ENCODE data around the gene TMCO2.

Gene TMCO2

DNA sequence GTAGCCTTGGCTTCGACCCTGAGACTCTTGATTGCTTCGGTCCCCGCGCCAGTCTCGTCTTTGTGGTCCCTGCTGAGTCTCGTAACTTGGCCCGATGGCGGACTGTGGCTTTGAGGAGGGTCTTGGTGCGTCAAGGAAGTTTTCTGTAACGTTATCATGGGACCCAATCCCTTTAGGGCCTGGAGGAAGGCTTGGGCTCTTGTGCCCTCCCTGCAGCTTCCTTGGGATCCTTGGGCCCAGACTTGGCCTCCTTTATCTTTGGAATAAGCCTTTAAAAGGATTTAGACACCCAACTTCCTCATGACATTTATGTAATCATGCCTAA lies 10.7 kb downstream of the TMCO2 start:
- no peak for DNase-seq

DNA sequence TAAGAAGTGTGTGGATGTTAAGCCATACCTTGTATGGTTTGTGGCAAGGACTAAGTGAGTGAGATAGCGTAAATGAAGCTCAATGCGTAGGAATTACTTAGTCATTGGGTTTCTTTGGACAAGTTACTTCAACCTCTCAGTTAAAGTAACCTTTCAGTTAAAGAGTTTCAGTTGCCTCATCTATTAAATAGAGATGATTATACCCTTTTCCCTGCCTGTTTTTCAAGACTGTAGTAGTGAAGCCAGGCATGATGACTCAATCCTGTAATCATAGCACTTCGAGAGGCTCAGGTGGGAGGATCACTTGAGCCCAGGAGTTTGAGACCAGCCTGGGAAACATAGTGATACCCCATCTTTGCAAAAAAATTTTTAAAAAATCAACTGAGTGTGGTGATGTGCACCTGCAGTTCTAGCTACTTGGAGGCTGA lies 16.6 kb downstream of the TMCO2 start:
- DNase-seq = no peak

DNA sequence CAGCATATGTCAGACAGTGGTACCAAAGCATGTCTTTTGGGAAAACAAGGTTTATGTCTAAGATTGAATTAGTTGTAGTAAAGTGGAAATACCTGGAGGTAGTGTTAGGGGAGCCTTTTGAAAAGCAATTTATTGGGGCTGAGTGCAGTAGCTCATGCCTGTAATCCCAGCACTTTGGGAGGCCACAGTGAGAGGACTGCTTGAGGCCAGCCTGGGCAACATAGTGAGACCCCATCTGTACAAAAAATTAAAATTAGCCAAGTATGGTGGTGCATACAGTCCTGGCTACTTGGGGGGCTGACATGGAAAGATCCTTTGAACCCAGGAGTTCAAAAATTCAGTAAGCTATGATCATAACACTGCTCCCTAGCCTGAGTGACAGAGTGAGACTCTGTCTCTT lies 17.6 kb downstream of the TMCO2 start:
- no peak for DNase-seq

DNA sequence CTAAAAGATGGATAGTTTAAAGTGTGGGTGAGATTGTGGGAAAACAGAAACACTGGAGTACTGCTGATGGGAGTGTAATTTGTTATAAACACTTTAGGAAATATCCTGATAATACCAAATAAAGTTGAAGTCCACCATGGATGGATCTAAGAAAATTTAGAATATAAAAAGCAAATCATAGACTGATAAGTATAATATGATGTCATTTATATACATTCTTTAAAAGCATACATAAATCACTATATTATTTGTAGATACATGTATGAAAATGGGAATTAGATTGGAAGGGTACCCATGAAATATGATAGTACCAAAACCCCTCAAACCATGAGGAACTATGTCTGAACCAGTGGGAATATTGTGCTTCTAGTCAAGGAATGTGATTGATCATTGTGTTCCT lies 18.2 kb downstream of the TMCO2 start:
- no peak for DNase-seq

DNA sequence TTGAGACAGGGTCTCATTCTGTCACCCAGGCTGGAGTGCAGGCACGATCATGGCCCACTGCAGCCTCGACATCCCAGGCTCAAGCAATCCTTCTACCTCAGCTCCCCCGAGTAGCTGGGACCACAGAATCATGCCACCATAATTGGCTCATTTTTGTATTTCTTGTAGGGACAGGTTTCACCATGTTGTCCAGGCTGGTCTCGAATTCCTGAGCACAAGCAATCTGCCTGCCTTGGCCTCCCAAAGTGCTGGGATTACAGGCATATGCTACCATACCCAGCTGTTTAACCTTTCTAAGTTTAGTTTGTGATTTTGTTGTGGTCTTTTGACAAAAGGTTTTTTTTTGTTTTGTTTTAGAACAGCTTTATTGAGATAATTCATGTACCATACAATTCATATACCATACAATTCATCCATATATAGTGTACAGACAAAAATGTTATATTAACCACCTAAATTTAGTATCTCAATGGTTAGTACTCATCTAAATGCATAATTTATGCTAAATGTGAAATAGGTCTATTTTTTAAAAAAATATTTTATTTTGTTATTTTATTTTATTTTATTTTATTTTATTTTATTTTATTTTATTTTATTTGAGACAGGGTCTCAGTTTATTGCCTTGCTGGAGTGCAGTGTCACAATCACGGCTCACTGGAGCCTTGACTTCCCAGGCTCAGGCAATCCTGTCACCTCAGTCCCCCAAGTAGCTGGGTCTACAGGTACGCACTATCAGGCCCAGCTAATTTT lies 19.2 kb downstream of the TMCO2 start:
- no peak for DNase-seq

DNA sequence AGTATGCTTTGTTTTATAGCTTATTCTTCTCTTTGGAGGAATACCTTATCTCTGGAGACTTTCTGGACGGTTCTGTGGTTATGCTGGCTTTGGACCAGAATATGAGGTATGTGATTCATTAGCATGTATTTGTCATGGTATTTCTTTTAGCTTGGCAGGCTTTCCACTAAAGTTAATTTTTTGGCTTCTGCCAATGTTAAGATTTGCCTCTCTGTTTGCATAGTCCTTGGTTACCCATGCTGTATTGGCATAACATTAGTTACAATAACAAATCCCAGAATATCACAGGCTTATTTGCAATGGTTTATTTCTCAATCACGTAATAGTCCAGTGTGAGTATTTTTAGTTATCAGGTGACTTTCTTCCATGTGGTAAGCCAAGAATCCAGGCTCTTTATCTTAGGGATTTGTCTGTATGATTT lies 20.0 kb downstream of the TMCO2 start:
- no peak for DNase-seq

DNA sequence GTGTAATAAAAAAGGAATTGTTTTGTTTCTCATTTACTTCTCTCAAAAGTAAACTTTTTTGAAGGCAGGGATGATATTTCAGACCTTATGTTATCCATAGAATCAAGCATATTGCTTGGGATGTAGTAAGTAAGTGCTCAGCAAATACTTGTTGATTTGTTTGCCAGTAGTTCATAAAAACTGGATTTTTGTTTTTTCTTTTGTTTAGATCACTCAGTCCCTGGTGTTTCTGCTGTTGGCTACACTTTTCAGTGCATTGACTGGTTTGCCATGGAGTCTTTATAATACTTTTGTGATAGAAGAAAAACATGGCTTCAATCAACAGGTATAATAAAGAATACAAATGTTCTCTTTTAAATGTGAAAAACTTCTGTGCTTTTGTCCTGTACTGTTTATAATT lies 20.5 kb downstream of the TMCO2 start:
- DNase-seq = no peak

DNA sequence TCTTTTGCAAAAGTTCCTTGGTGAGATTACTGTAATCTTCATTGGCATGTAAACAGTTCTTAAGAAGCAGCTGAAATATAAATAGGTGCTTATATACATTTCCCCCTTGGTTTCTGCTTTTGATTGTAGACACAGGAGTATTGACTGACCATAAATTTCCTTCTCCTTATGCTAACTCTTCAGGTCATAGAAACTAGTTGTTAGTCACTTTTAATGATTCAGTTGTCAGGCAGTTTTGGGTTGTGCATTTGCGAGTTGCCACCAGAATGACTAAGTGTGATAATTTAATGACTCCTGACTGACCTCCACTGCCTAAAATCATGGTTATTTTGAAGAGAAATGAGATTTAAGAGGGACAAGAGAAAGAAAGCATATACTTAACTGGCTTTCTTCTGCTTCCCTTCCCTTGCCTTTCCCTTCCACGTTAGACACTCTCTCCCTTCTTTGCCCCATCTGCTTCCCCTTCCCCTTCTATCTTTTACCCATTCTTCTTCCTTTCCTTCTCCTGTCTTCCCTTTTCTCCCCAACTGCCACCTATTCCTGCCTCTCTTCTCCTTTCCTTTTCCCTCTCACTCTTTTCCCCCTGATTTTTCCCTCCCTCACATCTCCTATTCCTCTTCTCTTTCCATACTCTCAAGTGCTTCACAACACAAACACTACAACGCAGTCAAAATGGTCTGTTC lies 22.6 kb downstream of the TMCO2 start:
- no peak for DNase-seq

DNA sequence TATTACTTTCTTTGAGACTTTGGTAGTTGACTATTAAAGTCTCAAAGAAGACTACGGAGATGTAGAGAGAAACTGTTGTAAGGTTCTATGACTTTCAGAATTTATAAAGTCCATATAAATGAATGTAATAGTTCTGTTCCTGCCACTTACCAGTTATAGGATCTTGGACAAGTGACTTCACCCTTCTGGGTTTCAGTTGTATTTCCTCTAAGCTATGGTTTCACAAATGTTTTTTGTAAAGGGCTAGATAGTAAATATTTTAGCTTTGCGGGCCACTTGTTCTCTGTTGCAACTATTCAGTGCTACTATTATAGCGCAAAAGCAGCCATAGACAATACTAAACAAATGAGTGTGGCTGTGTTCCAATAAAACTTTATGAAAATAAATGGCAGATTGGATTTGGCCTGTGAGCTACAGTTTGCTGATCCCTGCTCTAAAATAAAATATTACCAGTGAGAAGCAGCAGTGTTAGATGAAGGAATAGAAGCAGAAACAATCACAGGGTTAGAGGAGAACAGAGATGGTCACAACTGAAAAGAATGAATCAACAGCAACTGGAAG lies 25.0 kb downstream of the TMCO2 start:
- DNase-seq = no peak

DNA sequence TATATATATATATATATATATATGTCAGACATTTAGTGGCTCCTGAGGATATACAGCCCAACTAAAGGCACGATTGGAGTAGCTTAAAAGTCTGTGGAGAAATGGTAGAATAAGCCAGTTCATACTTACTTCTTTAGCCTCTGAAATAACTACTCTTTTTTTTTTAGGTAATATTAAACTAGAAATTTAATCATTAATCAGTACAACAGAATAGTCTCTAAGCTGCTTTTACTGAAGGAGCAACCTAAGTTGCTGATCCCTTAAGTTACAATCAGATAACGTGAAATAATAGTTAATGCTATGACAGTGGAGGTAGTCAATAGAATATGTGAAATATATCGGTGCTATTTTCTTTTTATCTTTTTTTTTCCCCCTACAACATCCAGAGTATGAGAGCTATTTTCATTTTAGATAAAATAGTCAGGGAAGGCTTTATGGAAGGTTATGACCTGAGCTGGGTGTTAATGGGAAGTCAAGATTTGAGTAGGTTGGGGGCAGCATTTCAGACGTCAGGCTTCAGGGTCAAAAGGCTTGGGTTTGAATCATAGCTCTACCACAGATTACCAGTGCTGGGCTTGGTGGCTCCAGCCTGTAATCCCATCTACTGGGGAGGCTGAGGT lies 25.9 kb downstream of the TMCO2 start:
- DNase-seq = no peak

DNA sequence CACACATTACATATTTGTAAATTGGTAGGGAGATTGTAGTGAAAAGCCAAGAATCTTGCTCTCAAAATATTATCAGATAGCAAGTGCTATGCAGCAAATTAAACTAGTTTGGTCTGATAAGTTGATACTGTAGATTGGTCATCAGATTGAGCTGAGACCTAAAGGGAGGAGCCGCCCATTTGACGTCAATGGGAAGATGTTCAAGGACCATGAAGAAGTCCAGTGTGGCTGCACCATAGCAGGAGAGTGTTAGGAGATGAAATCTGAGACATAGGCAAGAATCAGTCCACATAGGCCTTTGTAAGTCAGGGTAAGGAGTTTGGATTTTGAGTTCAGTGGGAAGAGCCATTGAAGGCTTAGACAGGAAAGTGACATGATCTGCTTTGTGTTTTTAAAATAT lies 26.6 kb downstream of the TMCO2 start:
- no peak for DNase-seq

DNA sequence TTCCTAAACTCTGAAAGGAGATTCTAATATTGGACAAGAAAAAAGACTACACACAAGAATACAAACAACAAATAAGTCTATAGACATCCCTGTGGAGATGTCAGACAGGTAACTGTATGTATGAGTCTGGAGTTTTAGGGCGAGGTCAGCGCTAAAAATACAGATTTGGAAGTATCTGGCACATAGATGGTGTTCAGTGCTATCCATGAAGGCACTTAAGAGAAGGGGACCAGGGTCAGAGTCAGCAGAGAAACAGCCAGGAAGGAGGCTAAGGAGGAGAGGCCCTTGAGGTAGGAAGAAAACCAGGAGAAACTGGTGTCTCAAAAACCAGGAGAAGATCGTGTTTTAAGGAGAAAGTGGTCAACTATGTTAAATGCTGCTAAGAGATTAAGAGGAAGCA lies 28.4 kb downstream of the TMCO2 start:
- no peak for DNase-seq

DNA sequence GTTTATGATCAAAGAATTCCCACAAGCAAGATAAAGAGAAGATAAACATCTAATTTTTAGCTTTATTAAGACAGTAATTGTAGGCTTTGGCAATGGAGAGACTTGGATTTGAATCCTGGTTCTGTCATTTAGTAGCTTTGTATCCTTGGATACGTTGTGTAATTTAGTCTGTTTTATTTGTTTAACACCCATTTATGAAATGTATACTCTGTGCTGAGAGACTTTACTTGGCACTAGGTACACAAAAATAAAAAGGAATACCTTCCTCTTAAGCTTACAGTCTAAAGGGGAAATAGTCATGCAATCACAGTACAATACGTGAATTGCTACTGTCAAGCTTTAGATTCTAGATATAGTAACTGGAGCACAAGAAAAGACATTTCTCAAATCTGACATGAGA lies 34.1 kb downstream of the TMCO2 start:
- DNase-seq = no peak

DNA sequence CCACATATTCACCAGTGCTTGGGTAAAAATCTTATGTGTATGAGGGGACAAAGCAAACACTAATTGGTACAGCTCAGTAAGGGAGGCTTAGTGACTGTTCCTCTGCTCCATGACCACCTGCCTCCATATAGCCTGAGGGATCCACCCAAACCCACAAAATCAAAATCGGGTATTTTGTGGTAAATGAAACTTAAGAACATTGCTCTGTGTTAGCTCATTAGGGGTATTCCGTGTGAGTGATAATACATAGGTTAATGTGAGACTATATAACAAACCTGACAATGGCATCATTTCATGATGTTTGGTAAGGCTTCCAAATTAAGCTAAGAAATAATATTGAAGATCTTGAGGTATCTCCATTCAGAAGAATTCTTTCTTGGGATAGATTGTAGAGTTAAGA lies 43.6 kb downstream of the TMCO2 start:
- no peak for DNase-seq

DNA sequence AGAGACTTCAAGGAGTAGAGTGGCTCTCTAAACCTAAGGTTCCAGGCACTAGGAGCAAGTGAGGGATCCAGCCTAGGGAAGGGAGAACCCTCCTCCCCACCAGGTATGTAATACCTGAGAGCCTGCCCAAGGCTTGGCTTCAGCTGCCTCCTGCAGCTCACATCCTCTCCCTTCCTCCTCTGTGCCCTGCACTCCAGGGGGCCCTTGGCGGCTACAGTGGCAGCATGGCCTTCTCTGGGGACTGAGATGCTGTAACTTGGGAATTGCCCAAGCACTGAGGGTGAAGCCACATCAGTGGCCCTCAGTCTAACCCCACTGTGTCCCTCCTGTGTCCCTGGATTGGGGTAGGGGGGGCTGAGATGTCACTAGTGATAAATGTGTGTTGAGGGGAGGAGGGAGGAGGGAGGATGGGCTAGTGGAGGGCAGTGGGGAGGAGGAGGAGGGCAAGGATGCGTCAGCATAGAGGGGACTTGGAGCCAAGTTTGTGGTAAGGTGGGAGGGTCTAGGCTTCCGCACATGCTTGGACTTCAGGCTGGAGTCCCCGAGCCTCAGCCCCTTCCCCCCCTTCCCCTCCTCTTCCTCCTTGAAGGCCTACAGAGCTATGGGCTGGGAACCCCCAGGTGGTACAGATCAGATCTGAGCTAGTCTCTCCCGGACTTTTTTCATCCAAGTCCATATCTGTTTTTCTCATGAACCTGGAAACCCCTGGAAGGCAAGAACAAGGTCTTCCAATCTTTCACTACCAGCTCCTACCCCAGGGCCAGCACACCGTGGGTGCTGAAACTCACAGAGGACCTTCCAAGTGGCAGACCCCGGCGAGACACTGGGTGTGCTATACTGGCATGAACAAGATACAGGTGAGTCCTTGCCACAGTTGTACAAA lies 51.9 kb downstream of the TMCO2 start:
- DNase-seq = no peak

DNA sequence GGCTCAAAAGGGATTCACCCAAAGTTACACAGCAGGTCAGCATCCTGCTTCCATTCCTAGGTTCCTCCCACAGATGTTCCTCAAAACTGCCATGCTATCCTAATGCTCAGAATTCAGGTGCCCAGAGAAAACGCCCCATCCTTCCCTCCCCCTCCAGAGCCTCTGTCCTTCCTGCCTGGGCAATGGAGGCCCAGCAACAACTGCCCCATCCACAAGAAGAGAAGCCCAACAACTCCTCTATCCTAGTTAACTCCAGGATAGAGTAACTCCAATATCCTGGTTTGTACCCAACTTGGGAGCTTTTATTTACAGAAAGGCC lies 52.5 kb downstream of the TMCO2 start:
- DNase-seq = no peak

DNA sequence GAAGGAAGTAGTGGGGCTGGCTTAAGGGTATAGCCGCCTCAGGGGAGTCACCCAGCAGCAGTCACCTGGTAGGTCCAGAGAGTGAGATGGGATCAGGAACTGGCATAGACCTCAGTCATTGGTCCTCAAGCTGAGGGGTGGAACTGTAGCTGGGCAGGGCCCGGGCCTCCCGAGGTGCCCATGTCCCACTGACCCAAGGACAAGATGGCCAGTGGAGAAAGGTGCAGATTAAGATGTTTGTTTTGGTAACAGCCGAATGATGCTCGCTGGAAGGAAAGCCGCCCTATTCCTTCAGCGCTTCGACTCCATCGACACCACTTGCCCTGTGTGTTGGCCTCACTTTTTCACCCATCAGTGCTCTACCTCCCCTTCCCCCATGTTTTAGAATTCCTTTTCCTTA lies 52.9 kb downstream of the TMCO2 start:
- no peak for DNase-seq

DNA sequence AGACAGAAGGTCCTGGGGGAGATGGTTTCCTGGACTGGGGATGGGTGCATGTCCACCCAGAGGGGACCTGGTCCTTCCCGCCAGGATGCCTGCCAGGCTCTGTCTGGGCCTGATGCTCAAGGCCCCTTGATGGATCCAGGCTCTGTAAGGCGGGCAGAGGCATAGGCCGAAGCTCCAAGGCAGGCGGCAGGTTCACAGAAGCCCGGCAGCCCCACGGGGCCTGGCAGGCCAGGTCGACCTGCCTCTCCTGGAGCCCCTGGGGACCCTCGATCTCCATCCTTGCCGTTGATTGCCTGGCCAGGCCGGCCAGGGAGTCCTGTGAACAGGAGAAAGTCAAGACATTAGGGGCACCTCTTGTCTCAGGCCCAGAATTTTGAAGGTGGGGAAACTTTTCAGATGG lies 53.3 kb downstream of the TMCO2 start:
- no peak for DNase-seq

Measured in stimulated activated CD4-positive, alpha-beta T cell treated with anti-CD3 and anti-CD28 coated beads, Interleukin-4, amount 100 ng/mL, for 1 hour (primary cell).